ENCODE measurements around the gene TMEM198. TPM values are rescaled to one million over a fixed set of nuclear protein-coding genes. Genes with fewer than 3 reads are reported as not detected.

Gene TMEM198
- total and polyA plus RNA-seq, 9 of the 15 experiments (the other 6 are each of a cell fraction or from before 2014, with no cell fraction given): 0.03 to 3.8 (median 1.0) TPM

- DNase-seq (ENCODE audit: extremely low read depth in 1 of 4, low spot score in 3 of 4): no peak
- Histone ChIP-seq H3K79me2 (ENCODE audit: control insufficient read depth, insufficient read depth, low read length) (peaks cover 5% of the 10 kb centered on the region; the same call in 1 of the 3 replicates), H3K36me3 (ENCODE audit: control insufficient read depth, insufficient read depth, low read length) (peaks cover 45% of the 10 kb centered on the region; the same call in 2 of the 3 replicates), H3K27ac (ENCODE audit: extremely low read depth, low read depth, low read length) (0 out of 3 replicates have a peak overlapping the region, but pooled peaks have one; percentile 30), H3K27me3 (ENCODE audit: control insufficient read depth in 2 of 2, insufficient read depth in 2 of 2, low read length in 2 of 2) (no peaks in the 10 kb centered on the region), H4K20me1 (replicated peaks; ENCODE audit: control insufficient read depth, insufficient read depth, low read length) (no peaks in the 10 kb centered on the region), H3K9ac (ENCODE audit: insufficient read depth in 1 of 2, low read depth in 2 of 2, low read length in 2 of 2) (peak overlapping the region in 1 of 2 experiments; percentile 53; a peak in 2 of 4 replicates), H3K9me1 (ENCODE audit: control insufficient read depth, insufficient read depth, low read length) (no peaks in the 10 kb centered on the region), H2AFZ (ENCODE audit: low read depth, low read length) (no peak overlapping the region), H3K4me1 (replicated peaks in 1 of 2; ENCODE audit: control insufficient read depth in 2 of 2, insufficient read depth in 2 of 2, low read length in 2 of 2) (peaks cover 54 to 79% of the 10 kb centered on the region in 2 experiments), H3K4me2 (ENCODE audit: insufficient read depth, low read length) (no peak overlapping the region), H3K4me3 (no peak overlapping the region), H3K9me3 (replicated peaks; ENCODE audit: control insufficient read depth, insufficient read depth, low read depth, low read length) (no peaks in the 10 kb centered on the region)
- in situ Hi-C loops (cut with MboI) (no loop called here), intact Hi-C loops (cut with micrococcal nuclease) (no loop called here)
- ChIA-PET CTCF (ENCODE audit: low intra/inter-chr PET ratio) (no interaction called here), POLR2A (interaction anchor here (1.4 to 3.4 kb wide), 2 partner anchors 8 to 12 kb away, joined by 7 to 37 read pairs; partner anchors contain the start of gene GMPPA)
- ATAC-seq: no peak
- FAIRE-seq: peak; percentile 66
- WGBS (ENCODE audit: insufficient coverage, low coverage, missing lambda C conversion rate): 24% methylated on average over 5 of the region's 8 CpGs
- BruUV-seq (replicated peaks): no TSS peak
- TF ChIP-seq SNIP1 (IDR thresholded peaks at IDR 0.05; ENCODE audit: low read depth) (no peak), ZBTB7A (IDR thresholded peaks at IDR 0.05; ENCODE audit: borderline replicate concordance, control insufficient read depth, low read depth, low read length) (peak; percentile 67; the same call in 1 of the 2 replicates), TFAP4 (CRISPR knock-in tag; IDR thresholded peaks at IDR 0.05; ENCODE audit: borderline replicate concordance) (peak; percentile 19; the same call in 1 of the 2 replicates), SMARCC2 (IDR thresholded peaks at IDR 0.05; ENCODE audit: low read depth) (no peak), MTA3 (IDR thresholded peaks at IDR 0.05; ENCODE audit: borderline replicate concordance) (no peak), NFIC (IDR thresholded peaks at IDR 0.05) (peak; percentile 49; the same call in 1 of the 2 replicates), RERE (CRISPR knock-in tag; IDR thresholded peaks at IDR 0.05; ENCODE audit: borderline replicate concordance) (no peak), PRMT5 (CRISPR knock-in tag; IDR thresholded peaks at IDR 0.05) (no peak), HLTF (IDR thresholded peaks at IDR 0.05) (no peak), ZNF766 (CRISPR knock-in tag; conservative IDR thresholded peaks at IDR 0.05) (no peak; the same call in 1 of the 2 replicates), RUNX1 (IDR thresholded peaks at IDR 0.05; ENCODE audit: low read depth) (no peak), ZNF76 (CRISPR knock-in tag; IDR thresholded peaks at IDR 0.05; ENCODE audit: borderline replicate concordance) (no peak)
These were observed 36.0 kb upstream of the TMEM198 start for GRCh38 chr2:219507581-219508443.

Data from K562 (cell line).